NB4 (cell line): Measurements from ENCODE around the gene SCGN.

Source experiments
- DNase-seq: peaks from one replicate; pipeline ENCODE4 v3.0.0; 2010; ENCODE audit warnings: low read depth
- H3K4me3 ChIP-seq: one replicate; pipeline ENCODE4 v1.5.1; 2011; ENCODE audit warnings: mild to moderate bottlenecking, low read depth, low read length, moderate library complexity
- MYC ChIP-seq: IDR thresholded peaks from 2 replicates; pipeline ENCODE4 v1.6.1; 2011; ENCODE audit warnings: low read depth, low read length
- POLR2A ChIP-seq: IDR thresholded peaks from 2 replicates; pipeline ENCODE4 v1.6.1; 2011; ENCODE audit warnings: mild to moderate bottlenecking; ENCODE audit not compliant: insufficient read length; ENCODE audit errors: extremely low read depth
- TF ChIP-seq, protein P1 (sequence below): IDR thresholded peaks from one replicate; pipeline ENCODE4 v1.5.1; 2012; ENCODE audit warnings: low read depth, low read length
- TF ChIP-seq, protein P2 (sequence below): IDR thresholded peaks from 2 replicates; pipeline ENCODE4 v1.6.1; 2011; ENCODE audit warnings: low read depth, low read length

The SCGN gene

DNA sequence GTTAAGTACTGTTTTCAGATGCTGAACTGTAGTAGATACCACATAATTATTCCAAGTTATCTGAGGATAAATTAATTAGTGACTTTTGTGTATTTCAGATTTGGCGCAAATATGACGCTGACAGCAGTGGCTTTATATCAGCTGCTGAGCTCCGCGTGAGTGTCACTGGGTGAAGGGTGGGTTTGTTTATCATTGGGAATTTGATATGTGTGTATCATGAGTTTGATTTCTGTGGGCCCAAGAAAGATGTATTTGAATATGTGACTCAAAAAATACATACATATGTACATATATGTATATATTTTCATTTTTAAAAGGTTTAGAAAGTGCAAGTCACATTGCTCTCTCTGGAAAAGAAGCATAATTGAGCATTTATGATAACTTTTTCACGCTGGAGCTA, 17.4 kb downstream of the SCGN start:
- no peak for DNase-seq
- TF ChIP-seq POLR2A (no peak), MYC (no peak)
- TF ChIP-seq, protein P1, sequence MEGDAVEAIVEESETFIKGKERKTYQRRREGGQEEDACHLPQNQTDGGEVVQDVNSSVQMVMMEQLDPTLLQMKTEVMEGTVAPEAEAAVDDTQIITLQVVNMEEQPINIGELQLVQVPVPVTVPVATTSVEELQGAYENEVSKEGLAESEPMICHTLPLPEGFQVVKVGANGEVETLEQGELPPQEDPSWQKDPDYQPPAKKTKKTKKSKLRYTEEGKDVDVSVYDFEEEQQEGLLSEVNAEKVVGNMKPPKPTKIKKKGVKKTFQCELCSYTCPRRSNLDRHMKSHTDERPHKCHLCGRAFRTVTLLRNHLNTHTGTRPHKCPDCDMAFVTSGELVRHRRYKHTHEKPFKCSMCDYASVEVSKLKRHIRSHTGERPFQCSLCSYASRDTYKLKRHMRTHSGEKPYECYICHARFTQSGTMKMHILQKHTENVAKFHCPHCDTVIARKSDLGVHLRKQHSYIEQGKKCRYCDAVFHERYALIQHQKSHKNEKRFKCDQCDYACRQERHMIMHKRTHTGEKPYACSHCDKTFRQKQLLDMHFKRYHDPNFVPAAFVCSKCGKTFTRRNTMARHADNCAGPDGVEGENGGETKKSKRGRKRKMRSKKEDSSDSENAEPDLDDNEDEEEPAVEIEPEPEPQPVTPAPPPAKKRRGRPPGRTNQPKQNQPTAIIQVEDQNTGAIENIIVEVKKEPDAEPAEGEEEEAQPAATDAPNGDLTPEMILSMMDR = no peak
- TF ChIP-seq, protein P2, sequence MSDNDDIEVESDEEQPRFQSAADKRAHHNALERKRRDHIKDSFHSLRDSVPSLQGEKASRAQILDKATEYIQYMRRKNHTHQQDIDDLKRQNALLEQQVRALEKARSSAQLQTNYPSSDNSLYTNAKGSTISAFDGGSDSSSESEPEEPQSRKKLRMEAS = no peak
- no peak overlapping the region for H3K4me3 ChIP-seq

DNA sequence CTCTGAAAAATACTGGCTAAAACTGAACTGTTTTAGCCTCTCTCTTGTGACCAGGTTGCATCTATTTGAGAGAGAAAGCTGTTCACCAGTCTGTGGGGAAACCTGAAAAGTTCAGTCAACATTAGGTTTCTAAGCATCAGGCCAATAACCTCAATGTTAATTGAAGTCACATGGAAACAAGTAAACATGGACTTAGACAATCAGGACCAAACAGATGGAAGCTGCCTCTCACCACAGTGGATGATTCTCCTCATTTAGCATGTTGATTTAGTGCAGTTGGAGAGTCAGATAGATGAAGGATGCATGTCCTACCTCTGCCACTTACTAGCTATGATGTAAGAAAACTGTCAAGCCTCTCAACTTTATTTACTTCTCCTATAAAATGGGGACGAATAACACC, 18.2 kb downstream of the SCGN start:
- TF ChIP-seq POLR2A (no peak), MYC (no peak)
- TF ChIP-seq, protein P2 = no peak
- TF ChIP-seq, protein P1 = no peak
- no peak for DNase-seq

DNA sequence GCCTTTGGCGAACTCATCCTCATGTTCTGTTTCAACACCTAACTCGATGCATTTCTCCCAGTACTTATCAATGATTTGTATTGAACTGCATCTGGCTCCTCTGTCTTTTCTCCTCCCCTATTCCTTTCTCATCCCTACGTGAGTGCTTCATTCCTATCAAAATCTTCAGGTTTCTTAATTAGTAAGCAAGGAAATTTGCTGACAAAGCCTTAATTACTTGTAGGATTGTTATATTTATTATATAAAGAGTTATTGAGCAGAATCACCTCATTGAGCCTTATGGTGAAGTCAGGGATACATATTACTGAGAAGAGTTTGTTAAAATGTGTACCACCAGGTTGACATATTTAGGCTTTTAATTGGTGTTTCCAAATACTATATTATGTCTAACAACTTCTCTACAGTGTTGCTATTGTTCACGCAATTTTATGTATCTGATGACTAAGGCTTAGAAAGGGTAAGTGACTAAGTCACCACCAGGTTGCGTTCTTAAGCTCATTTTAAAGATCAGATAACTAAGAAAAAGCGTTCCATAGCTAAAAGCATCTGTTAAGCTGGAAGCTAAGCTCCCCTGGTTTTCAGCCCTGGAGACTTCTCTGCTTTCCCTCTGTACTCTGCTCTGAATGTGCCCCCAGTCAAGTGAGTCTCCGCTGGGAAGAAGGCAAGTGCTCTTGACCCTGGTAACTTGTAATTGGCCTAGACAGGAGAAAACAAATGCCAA, 18.9 kb downstream of the SCGN start:
- TF ChIP-seq, protein P1 = no peak
- TF ChIP-seq MYC = no peak
- no peak overlapping the region for H3K4me3 ChIP-seq
- DNase-seq = peak; percentile 3

More for the DNA sequence above, 18.2 kb downstream of the SCGN start:
- H3K4me3 ChIP-seq = no peak overlapping the region

DNA sequence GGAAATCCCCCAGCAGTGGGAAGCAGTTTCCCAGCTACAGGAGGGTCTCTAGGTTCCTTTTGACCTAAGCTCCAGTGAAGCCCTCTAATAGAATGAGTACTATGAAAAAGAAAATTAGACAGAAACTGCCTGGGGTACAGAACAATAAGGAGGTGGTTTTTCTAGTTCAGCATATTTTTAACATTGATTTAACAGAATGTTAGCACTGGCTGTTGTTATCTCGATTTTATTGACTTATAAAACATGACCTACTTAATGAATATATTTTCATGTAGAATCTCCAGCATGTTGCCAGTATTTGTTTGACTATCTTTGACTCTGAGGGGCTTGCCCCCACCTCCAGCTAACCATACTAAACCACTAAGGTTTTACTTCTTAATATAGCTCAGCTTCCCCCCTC, 19.6 kb downstream of the SCGN start:
- no peak for DNase-seq
- H3K4me3 ChIP-seq = no peak overlapping the region
- no peak for TF ChIP-seq POLR2A
- TF ChIP-seq MYC = no peak
- TF ChIP-seq, protein P1 = no peak
- TF ChIP-seq, protein P2 = no peak

DNA sequence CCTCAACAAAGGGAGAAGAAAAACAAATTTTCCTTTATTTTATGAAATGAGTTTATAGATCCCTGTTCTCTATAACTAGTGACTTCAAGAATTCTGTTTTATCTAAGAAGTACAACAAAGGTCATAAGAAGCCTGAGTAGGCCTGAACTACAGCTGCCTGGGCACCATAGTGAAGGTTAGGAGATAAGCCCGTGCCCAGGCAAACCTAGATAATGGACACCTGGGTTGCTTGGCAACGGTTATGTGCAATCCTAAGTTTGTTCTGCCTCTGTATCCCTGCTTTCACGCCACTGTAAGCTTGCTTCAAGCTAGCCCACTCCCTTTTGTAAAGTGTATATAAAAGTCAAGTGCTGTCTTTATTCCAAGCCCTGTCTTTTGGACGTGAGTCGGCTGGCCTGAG, 23.2 kb downstream of the SCGN start:
- no peak for DNase-seq
- no peak overlapping the region for H3K4me3 ChIP-seq
- TF ChIP-seq, protein P2 = no peak
- TF ChIP-seq MYC = no peak
- no peak for TF ChIP-seq POLR2A
- TF ChIP-seq, protein P1 = no peak

DNA sequence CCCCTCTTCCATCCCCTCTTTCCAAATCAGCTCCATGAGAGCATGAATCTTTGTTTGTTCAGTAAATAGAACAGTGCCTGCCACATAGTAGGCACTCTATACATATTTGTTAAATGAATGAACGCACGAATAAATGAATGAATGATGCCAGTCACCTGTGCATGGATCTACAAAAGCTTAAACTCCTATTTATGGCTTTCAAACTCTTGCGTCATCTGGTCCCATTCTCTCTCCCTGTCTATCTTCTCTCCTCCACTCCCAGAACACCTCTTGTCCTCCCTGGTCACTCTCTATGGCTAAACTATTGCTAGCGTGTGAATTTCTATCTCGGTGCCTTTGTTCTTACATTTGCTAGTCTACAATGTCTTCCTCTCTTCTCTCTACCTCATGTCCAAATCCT, 24.8 kb downstream of the SCGN start:
- TF ChIP-seq, protein P2 = no peak
- no peak for TF ChIP-seq POLR2A
- TF ChIP-seq, protein P1 = no peak
- TF ChIP-seq MYC = no peak
- no peak overlapping the region for H3K4me3 ChIP-seq
- no peak for DNase-seq
